C4-2B (cell line): ENCODE data around the gene XYLT1.
"Not testable (repeated sequence)": the region's sequence is repeated elsewhere in the genome, so short reads cannot be mapped to it uniquely, and the experiment has no call there.

Experiments used
- H3K27ac ChIP-seq: fragments of 450-650 bp; 2 replicates; pipeline ENCODE4 v1.5.1; 2017
- ZFX ChIP-seq: fragments of 450-650 bp; IDR thresholded peaks from 2 replicates; pipeline ENCODE4 v1.6.1; 2017
- TF ChIP-seq, protein P1 (sequence below): fragments of 450-650 bp; conservative IDR thresholded peaks from 2 replicates; pipeline ENCODE4 v1.5.1; 2017; ENCODE audit warnings: mild to moderate bottlenecking

The XYLT1 gene

DNA sequence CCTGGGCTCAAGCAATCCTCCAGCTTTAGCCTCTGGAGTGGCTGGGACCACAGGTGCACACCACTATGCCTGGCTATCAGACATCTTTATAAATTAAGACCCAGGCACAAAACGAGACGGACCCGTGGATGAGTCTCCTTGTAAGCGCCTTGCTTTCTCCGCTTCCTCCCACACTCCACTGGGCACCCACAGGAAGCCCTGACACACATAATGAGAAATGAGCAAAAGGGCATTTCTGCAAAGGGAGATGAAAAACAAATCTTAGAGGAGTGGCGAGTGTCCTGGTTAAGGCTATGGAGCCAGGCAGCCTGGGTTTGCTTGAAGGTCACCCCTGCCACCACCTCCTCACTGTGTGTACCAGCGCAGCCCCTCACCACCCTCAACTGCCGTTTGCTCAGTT is 56.3 kb downstream of the XYLT1 start:
- no peak overlapping the region for H3K27ac ChIP-seq
- TF ChIP-seq, protein P1, sequence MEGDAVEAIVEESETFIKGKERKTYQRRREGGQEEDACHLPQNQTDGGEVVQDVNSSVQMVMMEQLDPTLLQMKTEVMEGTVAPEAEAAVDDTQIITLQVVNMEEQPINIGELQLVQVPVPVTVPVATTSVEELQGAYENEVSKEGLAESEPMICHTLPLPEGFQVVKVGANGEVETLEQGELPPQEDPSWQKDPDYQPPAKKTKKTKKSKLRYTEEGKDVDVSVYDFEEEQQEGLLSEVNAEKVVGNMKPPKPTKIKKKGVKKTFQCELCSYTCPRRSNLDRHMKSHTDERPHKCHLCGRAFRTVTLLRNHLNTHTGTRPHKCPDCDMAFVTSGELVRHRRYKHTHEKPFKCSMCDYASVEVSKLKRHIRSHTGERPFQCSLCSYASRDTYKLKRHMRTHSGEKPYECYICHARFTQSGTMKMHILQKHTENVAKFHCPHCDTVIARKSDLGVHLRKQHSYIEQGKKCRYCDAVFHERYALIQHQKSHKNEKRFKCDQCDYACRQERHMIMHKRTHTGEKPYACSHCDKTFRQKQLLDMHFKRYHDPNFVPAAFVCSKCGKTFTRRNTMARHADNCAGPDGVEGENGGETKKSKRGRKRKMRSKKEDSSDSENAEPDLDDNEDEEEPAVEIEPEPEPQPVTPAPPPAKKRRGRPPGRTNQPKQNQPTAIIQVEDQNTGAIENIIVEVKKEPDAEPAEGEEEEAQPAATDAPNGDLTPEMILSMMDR: no peak
- no peak for TF ChIP-seq ZFX

DNA sequence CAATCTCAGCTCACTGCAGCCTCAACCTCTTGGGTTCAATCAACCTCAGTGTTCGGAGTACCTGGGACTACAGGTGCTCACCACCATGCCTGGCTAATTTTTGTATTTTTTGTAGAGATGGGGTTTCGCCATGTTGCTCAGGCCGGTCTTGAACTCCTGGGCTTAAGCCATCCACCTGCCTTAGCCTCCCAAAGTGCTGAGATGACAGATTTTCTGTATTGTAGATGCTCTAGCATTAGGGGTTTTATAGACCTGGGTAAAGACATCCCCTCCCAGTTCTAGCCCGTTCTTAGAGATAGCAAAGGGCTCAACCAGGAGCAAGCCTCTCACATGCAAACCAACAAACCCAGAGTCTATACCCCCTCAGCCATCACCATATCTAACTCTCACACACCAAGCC is 57.3 kb downstream of the XYLT1 start:
- TF ChIP-seq, protein P1: no peak
- TF ChIP-seq ZFX: no peak

GRCh38 chr16:17412791-17413190 is 58.0 kb downstream of the XYLT1 start:
- TF ChIP-seq, protein P1: no peak
- no peak for TF ChIP-seq ZFX
- H3K27ac ChIP-seq: no peak overlapping the region

More for the DNA sequence above, 57.3 kb downstream of the XYLT1 start:
- H3K27ac ChIP-seq: no peak overlapping the region

DNA sequence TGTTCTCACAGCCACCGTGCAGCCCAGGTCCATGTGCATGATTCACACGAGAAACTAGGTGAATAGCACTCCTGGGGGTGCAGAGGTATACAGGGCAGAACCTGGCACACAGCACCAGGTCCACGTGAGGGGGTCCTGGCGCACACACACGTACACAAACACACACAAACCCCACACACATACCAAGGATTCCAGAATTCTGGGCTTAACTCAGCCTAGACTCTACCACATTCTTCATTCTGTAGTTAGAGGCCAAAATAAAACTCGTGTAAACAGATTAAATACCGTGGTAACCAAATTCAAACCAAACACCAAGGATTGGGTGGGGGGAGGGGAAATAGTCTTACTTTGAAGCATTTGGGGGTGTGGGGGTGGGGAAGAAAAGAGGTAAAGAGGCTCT is 58.5 kb downstream of the XYLT1 start:
- no peak for TF ChIP-seq ZFX
- TF ChIP-seq, protein P1: no peak
- no peak overlapping the region for H3K27ac ChIP-seq

- H3K27ac ChIP-seq: no peak overlapping the region
- TF ChIP-seq, protein P1: no peak
- no peak for TF ChIP-seq ZFX
Measured at GRCh38 chr16:17411263-17411662, 59.5 kb downstream of the XYLT1 start.

- H3K27ac ChIP-seq: not testable (repeated sequence)
Measured at GRCh38 chr16:17410316-17410715, 60.4 kb downstream of the XYLT1 start.

- H3K27ac ChIP-seq: no peak overlapping the region
- TF ChIP-seq ZFX: no peak
- TF ChIP-seq, protein P1: no peak
Measured at GRCh38 chr16:17409894-17410293, 60.9 kb downstream of the XYLT1 start.

DNA sequence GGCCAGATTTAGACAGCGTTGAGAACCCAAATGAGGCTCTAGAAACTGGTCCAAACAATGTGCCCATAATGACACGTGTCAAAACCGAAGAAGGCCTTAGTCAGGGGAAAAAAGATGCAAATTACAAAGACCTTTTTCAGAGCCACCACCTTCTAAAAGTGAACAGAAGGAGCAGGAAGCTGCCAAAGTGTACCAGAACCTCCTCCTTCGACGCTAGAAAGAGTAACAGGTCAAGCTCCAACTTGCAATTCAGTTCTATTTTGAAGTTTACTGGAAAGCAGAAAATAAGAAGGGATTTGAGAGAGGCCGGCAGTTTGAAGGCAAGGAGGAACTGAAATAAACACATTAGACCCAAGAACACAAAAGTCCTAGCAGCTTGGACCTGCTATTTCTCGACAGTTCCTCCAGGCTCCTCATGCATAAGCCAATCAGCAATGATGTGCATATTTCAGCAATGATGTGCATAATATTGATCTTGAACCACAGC is 61.8 kb downstream of the XYLT1 start:
- TF ChIP-seq, protein P1: no peak
- TF ChIP-seq ZFX: no peak
- no peak overlapping the region for H3K27ac ChIP-seq
